HG02885 (cell line): ENCODE results near the gene STOX1.
"Not testable (repeated sequence)": the region's sequence is repeated elsewhere in the genome, so short reads cannot be mapped to it uniquely, and the experiment has no call there.

Experiments
- ATAC-seq: cut with Tn5 transposase; IDR thresholded peaks from one replicate; pipeline ENCODE4 v1.9.1; 2021; ENCODE audit warnings: mild to moderate bottlenecking; ENCODE audit not compliant: unreplicated experiment, poor library complexity

Gene STOX1

DNA sequence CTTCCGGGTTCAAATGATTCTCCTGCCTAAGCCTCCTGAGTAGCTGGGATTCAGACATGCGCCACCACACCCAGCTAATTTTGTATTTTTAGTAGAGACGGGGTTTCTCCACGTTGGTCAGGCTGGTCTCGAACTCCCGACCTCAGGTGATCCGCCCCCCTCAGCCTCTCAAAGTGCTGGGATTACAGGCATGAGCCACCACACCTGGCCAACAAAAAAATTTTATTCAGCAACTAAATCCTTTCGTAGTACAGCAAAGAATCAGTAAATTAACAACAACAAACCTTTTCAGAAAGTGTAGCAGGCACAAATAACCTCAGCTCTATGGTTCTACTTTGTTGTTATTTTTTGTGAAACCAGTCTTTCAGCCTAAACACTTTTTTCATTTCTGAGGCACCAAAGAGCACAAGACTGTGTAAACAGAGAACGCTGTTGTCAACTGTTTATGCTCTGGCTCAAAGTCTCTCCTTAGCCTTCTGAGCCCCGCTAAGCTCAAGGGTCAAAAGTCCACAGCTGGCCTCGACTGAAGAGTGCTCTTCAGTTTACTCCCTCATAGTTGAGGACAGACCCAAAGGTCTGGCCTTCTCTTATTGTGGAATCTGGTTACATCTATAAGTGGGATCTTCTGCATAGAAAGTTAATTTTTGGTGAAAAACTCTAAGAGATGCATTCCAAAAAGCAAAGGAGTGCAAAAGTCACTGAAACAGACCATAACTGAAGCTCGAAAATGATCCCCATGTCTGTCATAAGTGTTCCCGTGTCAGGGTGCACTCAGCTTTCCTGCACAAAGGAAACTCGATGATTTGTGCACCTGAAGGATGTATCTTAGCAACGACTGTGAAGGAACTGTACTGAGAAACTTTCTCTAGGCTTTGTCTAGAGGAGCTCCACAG is 49.2 kb downstream of the STOX1 start:
- no peak for ATAC-seq

DNA sequence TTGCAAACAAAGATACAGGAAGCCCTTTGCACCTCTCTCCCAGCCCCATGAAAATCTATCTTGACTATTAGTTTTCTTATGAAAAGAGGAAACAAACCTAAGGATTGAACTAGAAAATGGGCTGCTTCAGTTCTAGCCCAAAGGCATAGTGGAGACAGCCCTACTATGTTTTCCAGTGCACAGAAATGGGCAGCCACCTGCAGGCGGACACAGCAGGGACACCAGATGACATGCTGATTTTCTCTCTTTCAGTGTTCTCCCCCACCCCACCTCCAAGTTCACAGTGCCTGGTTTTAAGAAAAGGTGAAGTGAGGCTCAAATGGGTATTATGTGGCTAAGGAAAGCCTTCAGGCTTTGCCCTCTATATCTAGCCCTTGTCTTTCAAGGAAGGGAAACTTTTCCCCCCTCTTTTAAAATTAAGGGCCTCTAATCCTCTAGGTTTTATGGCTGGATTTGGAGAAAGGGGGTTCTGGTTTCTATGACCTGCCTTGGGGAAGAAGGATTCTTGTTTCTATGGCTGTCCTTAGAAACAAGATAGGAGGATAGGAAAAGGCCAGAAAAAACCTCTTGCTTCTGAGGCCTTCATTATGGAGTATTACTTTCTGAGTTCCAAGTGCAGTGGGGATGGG is 50.3 kb downstream of the STOX1 start:
- ATAC-seq = no peak

DNA sequence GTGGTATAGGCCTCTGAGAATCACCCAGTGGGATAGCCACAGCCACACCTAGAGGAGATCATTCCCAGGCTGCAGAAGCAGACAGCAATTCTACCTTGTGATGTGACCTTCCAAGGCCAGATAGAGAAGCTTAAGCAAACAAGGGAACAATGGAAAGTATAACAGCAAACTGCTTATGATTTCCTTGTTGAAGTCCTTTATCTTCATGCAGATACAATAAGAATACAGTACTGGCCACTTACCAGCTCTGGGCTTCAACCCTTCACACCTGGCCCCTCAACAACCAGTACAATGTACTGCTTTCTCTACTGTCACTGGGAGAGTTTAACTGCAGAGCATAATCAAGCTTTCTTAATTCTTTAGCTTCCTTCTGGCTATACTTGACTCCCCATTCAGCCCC is 51.2 kb downstream of the STOX1 start:
- no peak for ATAC-seq

- no peak for ATAC-seq
Measured at GRCh38 chr10:68879628-68880027, 52.3 kb downstream of the STOX1 start.

GRCh38 chr10:68880181-68880580 is 52.9 kb downstream of the STOX1 start:
- no peak for ATAC-seq

- ATAC-seq = no peak
Measured at GRCh38 chr10:68895041-68895440, 67.7 kb downstream of the STOX1 start.

DNA sequence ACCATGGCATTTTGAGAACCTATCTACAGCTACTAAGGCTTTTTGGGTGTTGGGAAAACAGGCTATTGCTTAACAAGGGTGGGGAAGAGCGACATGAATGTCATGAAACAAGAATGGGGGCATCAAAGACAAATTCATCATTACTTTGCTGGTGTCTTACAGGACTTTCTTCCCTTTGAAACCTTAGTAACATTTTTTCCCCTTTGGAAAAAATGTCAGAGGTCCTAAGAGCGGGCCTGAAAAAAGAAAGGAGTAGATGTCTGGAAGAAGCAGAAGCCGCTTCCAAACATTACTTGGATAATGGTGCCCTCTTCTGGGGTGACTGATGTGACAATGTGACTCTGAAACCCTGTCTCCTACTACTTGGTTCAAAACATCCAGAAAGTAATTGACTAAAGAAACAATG is 70.0 kb downstream of the STOX1 start:
- no peak for ATAC-seq

DNA sequence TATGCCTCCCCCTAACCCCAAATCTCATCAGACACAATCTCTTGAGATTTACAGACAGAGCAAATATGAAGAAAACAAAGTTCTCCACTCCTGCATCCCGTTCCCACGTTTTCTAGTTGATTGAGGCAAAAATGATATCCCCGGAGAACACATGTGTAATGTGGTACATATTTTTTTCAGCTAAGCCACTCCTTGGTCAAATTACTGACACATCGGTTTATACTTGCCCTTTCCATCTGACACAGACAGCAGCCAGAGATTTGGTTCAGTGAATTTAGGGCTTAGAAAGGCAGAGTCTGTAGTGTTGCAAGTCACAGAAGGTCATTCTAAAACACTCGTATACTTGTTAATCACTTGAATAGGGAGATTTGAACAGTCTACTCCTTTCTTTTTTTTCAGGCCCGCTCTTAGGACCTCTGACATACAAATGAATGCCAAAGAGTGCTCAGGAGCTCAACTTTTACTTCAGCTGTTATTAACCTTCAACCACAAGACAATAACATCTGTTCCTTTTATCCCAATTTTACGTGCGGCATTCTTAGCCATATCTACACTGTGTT is 71.9 kb downstream of the STOX1 start:
- no peak for ATAC-seq

DNA sequence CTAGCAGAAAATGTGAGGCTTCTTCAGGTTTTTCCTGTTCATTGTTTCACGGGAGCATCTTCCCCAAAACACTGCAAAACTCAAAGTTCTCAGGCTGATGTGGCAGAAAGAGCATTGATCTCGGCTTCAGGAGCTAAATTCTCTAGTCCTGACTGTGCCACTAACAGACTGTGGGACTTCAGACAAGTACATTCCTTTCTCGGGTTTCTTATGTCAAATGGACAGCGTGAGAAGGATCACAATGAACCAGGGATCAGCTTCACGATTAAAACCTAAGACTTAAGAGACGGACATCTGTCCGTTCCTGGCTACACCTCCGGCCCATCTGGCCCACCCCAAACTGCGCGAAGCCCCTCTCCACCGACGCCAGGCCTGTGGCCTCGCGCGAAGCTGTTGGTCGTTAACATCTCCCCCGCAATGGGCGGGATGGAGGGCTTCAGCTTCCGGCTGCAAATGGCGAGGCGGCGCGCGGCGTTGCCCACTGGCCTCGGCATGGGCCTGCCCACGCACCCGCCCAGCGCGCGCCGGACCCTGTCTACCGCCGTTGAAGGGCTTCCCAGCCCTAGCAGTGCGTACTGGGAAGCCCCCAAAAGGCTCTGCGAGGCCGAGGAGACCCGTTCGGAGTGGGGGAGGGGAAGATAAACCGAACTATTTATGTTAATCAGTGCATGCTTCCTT is 73.2 kb downstream of the STOX1 start:
- peak; percentile 37 for ATAC-seq

DNA sequence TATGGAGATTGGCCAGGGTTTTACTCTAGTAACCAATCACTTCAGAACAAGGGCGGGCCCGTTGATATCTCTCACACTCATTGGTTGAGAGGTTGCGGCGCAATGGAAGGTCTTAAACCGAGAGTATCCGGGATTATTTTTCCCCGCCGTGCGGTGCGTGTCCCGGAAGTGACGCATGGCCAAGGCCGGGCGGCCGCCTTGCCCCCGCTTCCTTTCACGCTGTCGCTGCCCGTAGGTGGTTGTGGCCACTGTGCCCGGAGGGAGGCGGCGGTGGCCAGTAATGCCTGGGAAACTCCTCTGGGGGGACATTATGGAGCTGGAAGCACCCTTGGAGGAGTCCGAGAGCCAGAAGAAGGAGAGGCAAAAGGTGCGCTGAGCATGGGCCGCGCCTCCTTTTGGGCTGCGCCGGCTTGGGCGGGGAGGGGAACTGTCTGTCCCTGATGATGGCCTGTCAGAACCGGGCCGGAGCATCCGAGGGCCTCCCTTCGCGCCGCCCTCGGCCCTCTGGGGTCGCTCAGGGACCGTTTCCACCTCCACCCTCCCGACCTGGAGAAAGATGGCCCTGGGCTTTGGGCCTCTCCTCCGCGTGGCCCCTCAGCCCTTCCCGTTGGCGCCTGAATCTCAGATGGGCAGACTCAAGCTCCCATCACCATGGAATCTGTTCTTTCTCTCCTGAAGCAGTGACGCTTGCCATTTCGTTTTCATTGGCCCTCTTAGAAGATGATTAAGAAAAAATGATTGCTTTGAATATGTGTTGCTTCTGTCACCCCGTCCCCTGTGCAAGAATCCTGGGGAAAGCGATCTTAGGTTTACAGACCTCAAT is 74.0 kb downstream of the STOX1 start, which contains the start of gene DDX50:
TSS of gene DDX50 (plus strand) at position 211 of the 823 bp plus-strand sequence. CDS start at position 281, 70 bp downstream.
- peak; percentile 97 for ATAC-seq

GRCh38 chr10:68902382-68902781 is 75.1 kb downstream of the STOX1 start:
- no peak for ATAC-seq

DNA sequence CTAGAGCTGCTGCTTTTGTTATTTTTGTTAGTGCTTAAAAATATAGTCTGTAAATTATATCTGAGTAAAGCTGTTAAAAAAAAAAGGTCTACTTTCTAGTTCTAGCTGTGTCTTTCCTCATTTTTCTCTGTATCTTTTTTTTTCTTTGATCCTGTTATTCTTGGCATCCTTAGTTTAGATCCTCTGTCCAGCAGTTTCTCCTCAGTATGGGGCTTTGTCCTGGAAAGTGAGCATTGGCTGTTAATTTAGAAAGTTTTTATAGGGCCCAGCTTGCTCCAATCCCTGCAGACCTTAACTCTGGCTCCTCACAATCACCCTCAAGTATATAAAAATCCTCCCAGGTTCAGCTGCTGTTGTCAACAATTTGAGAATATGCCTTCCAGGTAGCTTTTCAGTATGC is 97.3 kb downstream of the STOX1 start:
- no peak for ATAC-seq

DNA sequence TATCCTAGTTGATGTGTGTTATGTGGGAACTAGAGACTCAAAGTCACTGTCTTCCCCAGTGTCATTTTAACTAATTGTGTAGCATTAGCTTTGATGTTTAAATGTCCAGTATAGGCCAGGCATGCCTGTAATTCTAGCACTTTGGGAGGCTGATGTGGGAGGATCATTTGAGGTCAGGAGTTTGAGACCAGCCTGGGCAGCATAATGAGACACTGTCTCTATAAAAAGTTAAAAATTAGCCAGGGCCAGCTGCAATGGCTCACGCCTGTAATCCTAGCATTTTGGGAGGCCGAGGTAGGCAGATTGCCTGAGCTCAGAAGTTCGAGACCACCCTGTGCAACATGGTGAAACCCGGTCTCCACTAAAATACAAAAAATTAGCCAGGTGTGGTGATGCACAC is 98.2 kb downstream of the STOX1 start:
- no peak for ATAC-seq

GRCh38 chr10:68929157-68929556 is 101.8 kb downstream of the STOX1 start:
- ATAC-seq = not testable (repeated sequence)

GRCh38 chr10:68929888-68930287 is 102.6 kb downstream of the STOX1 start:
- ATAC-seq = not testable (repeated sequence)

DNA sequence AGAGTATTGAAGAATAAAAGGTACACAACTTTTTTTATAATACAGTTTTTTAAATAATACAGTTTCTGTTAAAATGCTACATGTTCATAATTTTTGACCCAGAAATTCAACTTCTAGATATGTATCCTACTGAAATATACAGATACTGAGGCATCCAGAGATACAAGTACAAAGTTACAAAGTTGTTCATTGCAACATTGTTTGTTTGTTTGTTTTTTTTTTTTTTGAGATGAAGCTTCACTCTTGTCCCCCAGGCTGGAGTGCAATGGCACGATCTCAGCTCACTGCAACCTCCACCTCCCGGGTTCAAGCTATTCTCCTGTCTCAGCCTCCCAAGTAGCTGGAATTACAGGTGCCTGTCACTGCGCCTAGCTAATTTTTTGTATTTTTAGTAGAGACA is 105.5 kb downstream of the STOX1 start:
- not testable (repeated sequence) for ATAC-seq

DNA sequence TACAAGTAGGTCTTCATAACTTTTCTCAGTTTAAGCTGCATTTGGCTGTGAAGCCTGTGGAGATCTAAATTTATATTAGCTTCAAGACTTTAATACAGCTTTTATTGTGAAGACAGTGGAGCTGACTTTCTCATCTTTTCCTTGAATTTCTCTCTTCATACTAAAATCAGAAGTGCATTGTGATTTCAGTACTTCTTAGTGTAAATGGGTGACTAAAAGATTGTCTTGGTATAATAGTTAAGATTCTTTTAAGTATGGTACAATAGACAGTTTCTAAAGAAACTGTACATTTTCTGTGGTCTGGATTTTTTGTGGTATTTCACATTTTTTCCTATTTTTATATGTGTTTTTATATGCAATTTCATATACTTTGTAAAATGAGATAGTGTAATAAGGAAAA is 107.7 kb downstream of the STOX1 start:
- no peak for ATAC-seq

- no peak for ATAC-seq
Measured at GRCh38 chr10:68938117-68938516, 110.8 kb downstream of the STOX1 start.

GRCh38 chr10:68938884-68939283 is 111.6 kb downstream of the STOX1 start:
- no peak for ATAC-seq

DNA sequence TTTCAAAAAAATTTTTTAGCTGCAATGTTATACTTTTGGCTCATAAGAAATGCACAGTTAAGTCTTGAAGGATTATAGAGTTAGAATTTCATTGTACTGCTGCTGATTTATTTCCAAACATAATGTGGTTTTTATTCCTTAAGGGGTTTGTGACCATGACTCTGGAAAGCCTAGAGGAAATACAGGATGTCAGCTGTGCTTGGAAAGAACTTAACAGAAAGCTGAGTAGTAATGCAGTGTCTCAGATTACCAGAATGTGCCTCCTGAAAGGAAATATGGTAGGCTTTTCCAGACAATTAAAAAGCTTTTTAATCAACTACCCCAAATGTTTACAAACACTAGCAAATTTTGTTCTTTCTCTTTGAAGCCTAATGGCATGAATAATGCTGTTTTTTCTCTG is 113.6 kb downstream of the STOX1 start:
- ATAC-seq = not testable (repeated sequence)
